SH-SY5Y (cell line): ENCODE results near the gene RBM42.

Experiments
- GATA2 ChIP-seq: IDR thresholded peaks from 2 replicates; pipeline ENCODE4 v1.6.1; 2011; ENCODE audit warnings: mild to moderate bottlenecking, low read depth, low read length
- GATA3 ChIP-seq: IDR thresholded peaks from 2 replicates; pipeline ENCODE4 v1.6.1; 2011; ENCODE audit warnings: low read depth, mild to moderate bottlenecking, low read length, moderate library complexity

The RBM42 gene

GRCh38 chr19:35613574-35613973 lies 15.3 kb upstream of the RBM42 start:
- TF ChIP-seq GATA3 (no peak), GATA2 (no peak)

DNA sequence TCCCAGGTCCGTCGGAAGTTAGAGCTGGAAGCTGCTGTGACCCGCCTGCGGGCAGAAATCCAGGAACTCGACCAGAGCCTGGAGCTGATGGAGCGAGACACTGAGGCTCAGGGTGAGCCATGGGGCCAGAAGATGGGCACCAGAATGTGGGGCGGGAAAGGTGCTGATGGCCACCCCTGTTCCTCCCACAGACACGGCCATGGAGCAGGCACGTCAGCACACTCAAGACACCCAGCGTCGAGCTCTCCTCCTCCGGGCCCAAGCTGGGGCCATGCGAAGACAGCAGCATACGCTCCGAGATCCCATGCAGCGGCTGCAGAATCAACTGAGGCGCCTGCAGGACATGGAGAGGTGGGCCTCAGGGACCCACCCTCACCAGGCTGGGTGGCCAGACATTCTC lies 13.8 kb upstream of the RBM42 start:
- no peak for TF ChIP-seq GATA3
- no peak for TF ChIP-seq GATA2

GRCh38 chr19:35618857-35619256 lies 10.0 kb upstream of the RBM42 start:
- TF ChIP-seq GATA3 (no peak), GATA2 (no peak)

- TF ChIP-seq GATA3 (no peak), GATA2 (no peak)
Measured at GRCh38 chr19:35619290-35619923, 9.4 kb upstream of the RBM42 start.

GRCh38 chr19:35620001-35620400 lies 8.8 kb upstream of the RBM42 start:
- TF ChIP-seq GATA3, result no peak
- TF ChIP-seq GATA2, result no peak

- TF ChIP-seq GATA3 (no peak), GATA2 (no peak)
Measured at GRCh38 chr19:35621708-35622107, 7.1 kb upstream of the RBM42 start.

DNA sequence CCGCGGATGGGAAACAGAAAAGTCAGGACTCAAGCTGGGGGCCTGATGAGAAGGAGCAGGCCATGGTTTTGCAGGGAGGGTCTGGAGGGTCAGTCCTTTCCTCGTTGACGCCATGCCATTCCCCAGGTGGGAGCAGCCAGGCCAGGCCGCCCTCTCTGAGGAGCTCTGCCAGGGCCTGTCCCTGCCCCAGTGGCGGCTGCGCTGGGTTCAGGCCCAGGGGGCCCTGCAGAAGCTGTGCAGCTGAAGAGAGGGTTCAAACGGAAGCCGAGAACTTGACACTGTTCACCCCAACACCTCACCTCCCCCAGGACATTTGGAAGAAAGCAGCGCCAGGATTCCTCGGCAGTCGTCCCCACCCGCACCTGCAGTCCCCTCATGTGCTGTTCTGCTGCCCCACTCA lies 6.1 kb upstream of the RBM42 start:
- TF ChIP-seq GATA2, result no peak
- TF ChIP-seq GATA3, result no peak

GRCh38 chr19:35623327-35624010 lies 5.4 kb upstream of the RBM42 start:
- no peak for TF ChIP-seq GATA3
- no peak for TF ChIP-seq GATA2

GRCh38 chr19:35628264-35628564 lies 622 bp upstream of the RBM42 start:
- no peak for TF ChIP-seq GATA2
- no peak for TF ChIP-seq GATA3

- TF ChIP-seq GATA2 (no peak), GATA3 (no peak)
Measured at GRCh38 chr19:35629332-35629633, 447 bp downstream of the RBM42 start.

DNA sequence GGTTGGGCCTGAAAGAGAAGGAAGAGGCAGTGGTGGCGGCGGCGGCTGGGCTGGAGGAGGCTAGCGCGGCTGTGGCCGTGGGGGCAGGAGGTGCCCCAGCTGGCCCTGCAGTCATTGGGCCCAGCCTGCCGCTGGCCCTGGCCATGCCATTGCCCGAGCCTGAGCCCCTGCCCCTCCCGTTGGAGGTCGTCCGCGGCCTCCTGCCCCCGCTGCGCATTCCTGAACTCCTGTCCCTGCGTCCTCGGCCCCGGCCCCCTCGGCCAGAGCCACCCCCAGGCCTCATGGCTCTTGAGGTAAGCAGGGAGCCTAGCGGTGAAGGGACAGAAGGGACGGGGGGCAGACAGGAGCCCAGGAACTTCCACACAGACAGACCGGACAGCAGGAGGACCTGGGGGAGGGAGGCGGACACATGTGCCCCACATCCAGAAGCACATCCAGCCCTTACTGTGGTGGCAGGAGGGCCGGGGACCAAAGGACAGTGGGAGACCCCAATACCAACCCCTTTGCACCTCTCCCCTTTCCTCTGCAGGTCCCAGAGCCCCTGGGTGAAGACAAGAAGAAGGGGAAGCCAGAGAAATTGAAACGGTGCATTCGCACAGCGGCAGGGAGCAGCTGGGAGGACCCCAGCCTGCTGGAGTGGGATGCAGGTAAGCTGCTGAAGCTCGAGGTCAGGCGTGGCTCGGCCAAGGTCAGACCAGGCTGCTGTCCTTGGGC lies 5.0 kb downstream of the RBM42 start:
- no peak for TF ChIP-seq GATA2
- TF ChIP-seq GATA3, result no peak

GRCh38 chr19:35636651-35637050 lies 7.8 kb downstream of the RBM42 start:
- no peak for TF ChIP-seq GATA2
- no peak for TF ChIP-seq GATA3

GRCh38 chr19:35637165-35637564 lies 8.3 kb downstream of the RBM42 start:
- TF ChIP-seq GATA2 (no peak), GATA3 (no peak)

DNA sequence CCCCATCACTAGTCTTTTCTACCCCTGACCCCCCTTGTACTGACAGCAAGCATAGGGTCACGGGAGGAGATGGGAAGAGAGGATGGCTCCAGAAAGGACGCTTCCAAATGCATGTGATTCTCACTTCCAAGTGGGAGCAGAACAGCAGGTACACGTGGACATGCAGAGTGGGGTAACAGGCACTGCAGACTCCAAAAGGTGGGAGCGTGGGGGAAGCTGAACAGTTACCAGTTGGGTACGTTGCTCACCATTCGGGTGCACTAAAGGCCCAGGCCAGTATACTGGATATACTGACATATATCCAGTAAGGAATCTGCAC lies 10.4 kb downstream of the RBM42 start:
- no peak for TF ChIP-seq GATA3
- TF ChIP-seq GATA2, result no peak

DNA sequence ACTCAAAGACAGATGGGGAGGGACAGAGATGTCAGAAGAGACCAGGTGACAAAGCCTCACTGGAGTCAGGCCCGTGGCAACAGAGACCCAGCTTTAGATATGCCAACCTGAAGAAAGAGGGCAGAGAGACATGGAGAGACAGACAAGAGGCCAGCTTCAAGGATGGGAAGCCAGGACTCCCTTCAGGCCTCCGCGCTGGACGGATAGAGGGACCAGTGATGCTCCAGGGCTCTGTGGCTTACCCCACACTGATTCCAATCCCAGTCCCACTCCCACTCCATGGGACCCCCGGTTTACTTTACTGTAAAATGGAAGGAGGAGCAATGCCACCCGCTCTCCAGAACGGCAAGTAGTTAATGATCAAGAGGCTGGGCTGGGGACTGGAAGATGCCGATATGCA lies 11.0 kb downstream of the RBM42 start:
- TF ChIP-seq GATA3 (no peak), GATA2 (no peak)

GRCh38 chr19:35641515-35642151 lies 12.8 kb downstream of the RBM42 start, which contains the start of gene ETV2:
TSS of gene ETV2 (plus strand) at chr19:35641745. CDS start at chr19:35642461, 716 bp downstream.
- TF ChIP-seq GATA2 (no peak), GATA3 (no peak)
